GM12865 (cell line): ENCODE data around the gene MEF2D.

Experiments
- DNase-seq: peaks from one replicate; pipeline ENCODE4 v3.0.0; 2010; ENCODE audit warnings: low read depth
- H3K4me3 ChIP-seq: 2 replicates; pipeline ENCODE4 v1.5.1; 2011; ENCODE audit warnings: mild to moderate bottlenecking, low read depth, low read length, control low read depth
- CTCF ChIP-seq: IDR thresholded peaks from 2 replicates; pipeline ENCODE4 v1.5.1; 2011; ENCODE audit warnings: low read length, control low read depth, low read depth, inconsistent platforms; ENCODE audit not compliant: insufficient read depth; ENCODE audit errors: missing control alignments

Gene MEF2D

GRCh38 chr1:156544592-156545102 is 44.1 kb upstream of the MEF2D start:
- no peak for DNase-seq
- no peak for TF ChIP-seq CTCF
- no peak overlapping the region for H3K4me3 ChIP-seq

GRCh38 chr1:156543066-156543465 is 42.5 kb upstream of the MEF2D start:
- no peak for DNase-seq
- TF ChIP-seq CTCF = no peak

GRCh38 chr1:156540955-156541354 is 40.4 kb upstream of the MEF2D start:
- H3K4me3 ChIP-seq = no peak overlapping the region
- TF ChIP-seq CTCF = no peak
- DNase-seq = no peak

More at GRCh38 chr1:156543066-156543465, 42.5 kb upstream of the MEF2D start:
- H3K4me3 ChIP-seq = no peak overlapping the region

- no peak overlapping the region for H3K4me3 ChIP-seq
- no peak for DNase-seq
- TF ChIP-seq CTCF = no peak
These were observed 39.3 kb upstream of the MEF2D start for GRCh38 chr1:156539818-156540355.

- TF ChIP-seq CTCF = no peak
- no peak for DNase-seq
These were observed 38.3 kb upstream of the MEF2D start for GRCh38 chr1:156538711-156539440.

GRCh38 chr1:156537027-156537426 is 36.5 kb upstream of the MEF2D start:
- no peak overlapping the region for H3K4me3 ChIP-seq
- TF ChIP-seq CTCF = no peak
- DNase-seq = no peak

More at GRCh38 chr1:156538711-156539440, 38.3 kb upstream of the MEF2D start:
- no peak overlapping the region for H3K4me3 ChIP-seq
